DMS114 treated with DMSO at 0.1 percent for 48 hours (cell line): ENCODE results near the gene OR5B2.
"Not testable (repeated sequence)": the region's sequence is repeated elsewhere in the genome, so short reads cannot be mapped to it uniquely, and the experiment has no call there.

ENCODE experiments used
- DNase-seq: peaks from one replicate; lab custom pipeline; 2025; ENCODE audit not compliant: unreplicated experiment; lab: John Stamatoyannopoulos, UW

Gene OR5B2

GRCh38 chr11:58428021-58428420, at the start of gene OR5B2:
TSS of gene OR5B2 (minus strand) at chr11:58428121. CDS start at chr11:58423261, 4,860 bp downstream.
- DNase-seq, result no peak

- no peak for DNase-seq
Measured at GRCh38 chr11:58471892-58472291, 44.0 kb upstream of the OR5B2 start.

GRCh38 chr11:58466293-58466692, 38.4 kb upstream of the OR5B2 start:
- DNase-seq, result no peak

- DNase-seq, result no peak
Measured at GRCh38 chr11:58465690-58466089, 37.8 kb upstream of the OR5B2 start.

GRCh38 chr11:58451585-58451984, 23.7 kb upstream of the OR5B2 start:
- DNase-seq, result no peak

GRCh38 chr11:58446294-58446693, 18.4 kb upstream of the OR5B2 start:
- no peak for DNase-seq

- no peak for DNase-seq
Measured at GRCh38 chr11:58444300-58444699, 16.4 kb upstream of the OR5B2 start.

GRCh38 chr11:58442136-58442535, 14.2 kb upstream of the OR5B2 start, which contains the start of gene OR5B12:
TSS of gene OR5B12 (minus strand) at chr11:58442236. CDS start at chr11:58440151, 2,085 bp downstream.
- DNase-seq, result no peak

- no peak for DNase-seq
Measured at GRCh38 chr11:58438486-58438885, 10.6 kb upstream of the OR5B2 start.

- no peak for DNase-seq
Measured at GRCh38 chr11:58434217-58434616, 6.3 kb upstream of the OR5B2 start.

- DNase-seq, result no peak
Measured at GRCh38 chr11:58433638-58434203, 5.8 kb upstream of the OR5B2 start.

GRCh38 chr11:58429273-58429672, 1.4 kb upstream of the OR5B2 start:
- no peak for DNase-seq

GRCh38 chr11:58406774-58407173, 21.1 kb downstream of the OR5B2 start, which contains the start of gene OR5B3:
TSS of gene OR5B3 (minus strand) at chr11:58406874. CDS start at chr11:58403409, 3,465 bp downstream.
- DNase-seq, result no peak

- not testable (repeated sequence) for DNase-seq
Measured at GRCh38 chr11:58399622-58400021, 28.3 kb downstream of the OR5B2 start.

- DNase-seq, result no peak
Measured at GRCh38 chr11:58395581-58395980, 32.3 kb downstream of the OR5B2 start.

GRCh38 chr11:58394195-58394594, 33.7 kb downstream of the OR5B2 start:
- DNase-seq, result no peak

- no peak for DNase-seq
Measured at GRCh38 chr11:58392746-58393145, 35.2 kb downstream of the OR5B2 start.

- no peak for DNase-seq
Measured at GRCh38 chr11:58391879-58392278, 36.0 kb downstream of the OR5B2 start.

- DNase-seq, result no peak
Measured at GRCh38 chr11:58390551-58391063, 37.3 kb downstream of the OR5B2 start.
